CD4-positive, CD25-positive, alpha-beta regulatory T cell (primary cell): Measurements from ENCODE around the gene STARD13. TPM values are rescaled to one million over a fixed set of nuclear protein-coding genes. Genes with fewer than 3 reads are reported as not detected.
"Not testable (repeated sequence)": the region's sequence is repeated elsewhere in the genome, so short reads cannot be mapped to it uniquely, and the experiment has no call there.

Experiments used
- ATAC-seq, 2 donors: fragments of 150-1000 bp; cut with Tn5 transposase; one replicate each; pipeline ENCODE4 v1.10.0; 2021; ENCODE audit warnings: low read depth in 2 of 2, moderate number of reproducible peaks in 2 of 2, moderate library complexity in 1 of 2
- DNase-seq, 3 donors: peaks; one replicate each; pipeline versions ENCODE4 v3.0.0 to v3.0.0-alpha.2; 2012 to 2022; ENCODE audit warnings: mixed read lengths in 1 of 3
- H3K27ac ChIP-seq: one replicate; pipeline ENCODE4 v1.7.0; 2013; ENCODE audit warnings: mild to moderate bottlenecking, low read length; ENCODE audit not compliant: insufficient read depth, poor library complexity, severe bottlenecking
- H3K27me3 ChIP-seq: one replicate; pipeline ENCODE4 v1.7.0; 2013; ENCODE audit warnings: low read length; ENCODE audit not compliant: control insufficient read depth, insufficient read depth
- H3K36me3 ChIP-seq: one replicate; pipeline ENCODE4 v1.7.0; 2013; ENCODE audit warnings: mild to moderate bottlenecking, low read length, moderate library complexity; ENCODE audit not compliant: control insufficient read depth, insufficient read depth
- H3K4me1 ChIP-seq: 2 replicates; pipeline ENCODE4 v1.7.0; 2013; ENCODE audit warnings: mild to moderate bottlenecking, low read length; ENCODE audit not compliant: insufficient read depth, control insufficient read depth, poor library complexity, severe bottlenecking
- H3K4me3 ChIP-seq: one replicate; pipeline ENCODE4 v1.7.0; 2013; ENCODE audit warnings: low read depth, mild to moderate bottlenecking, low read length, moderate library complexity
- H3K9me3 ChIP-seq, 2 experiments: 1 replicate in 1 of 2; 2 replicates in 1 of 2; pipeline ENCODE4 v1.7.0; 2013; ENCODE audit warnings: low read length in 2 of 2, mild to moderate bottlenecking in 1 of 2, moderate library complexity in 1 of 2; ENCODE audit not compliant: control insufficient read depth in 2 of 2
- H3K27ac Mint-ChIP-seq, 3 donors: one replicate each; pipeline ENCODE4 v1.8.0; 2020 to 2022; ENCODE audit warnings: mild to moderate bottlenecking in 3 of 3, mixed read lengths in 3 of 3, moderate library complexity in 2 of 3
- H3K27me3 Mint-ChIP-seq: one replicate; pipeline ENCODE4 v1.8.0; 2022; ENCODE audit warnings: mild to moderate bottlenecking, mixed read lengths
- H3K36me3 Mint-ChIP-seq: one replicate; pipeline ENCODE4 v1.8.0; 2020; ENCODE audit warnings: mixed read lengths
- H3K4me1 Mint-ChIP-seq, 4 donors: one replicate each; pipeline ENCODE4 v1.8.0; 2020 to 2022; ENCODE audit warnings: mixed read lengths in 4 of 4, mild to moderate bottlenecking in 1 of 4
- H3K4me3 Mint-ChIP-seq, 4 donors: one replicate each; pipeline ENCODE4 v1.8.0; 2020 to 2022; ENCODE audit warnings: mild to moderate bottlenecking in 4 of 4, mixed read lengths in 4 of 4, moderate library complexity in 3 of 4
- H3K9me3 Mint-ChIP-seq, 7 donors: one replicate each; pipeline ENCODE4 v1.8.0; 2020 to 2022; ENCODE audit warnings: mixed read lengths in 7 of 7, mild to moderate bottlenecking in 3 of 7, moderate library complexity in 2 of 7
- polyA plus RNA-seq, 4 donors: library from polyadenylated mRNA; unstranded; fragments of 300-500 nt; fragmentation: Illumina TruSeq; gene quantifications; one replicate each; pipeline ENCODE4 v1.2.3, GENCODE V29; 2021
- total RNA-seq: library from RNA; stranded (reverse); gene quantifications from one replicate; pipeline ENCODE4 v1.2.3, GENCODE V29; 2022

Gene STARD13
- total and polyA plus RNA-seq, 5 donors from 2014 or later = not detected

DNA sequence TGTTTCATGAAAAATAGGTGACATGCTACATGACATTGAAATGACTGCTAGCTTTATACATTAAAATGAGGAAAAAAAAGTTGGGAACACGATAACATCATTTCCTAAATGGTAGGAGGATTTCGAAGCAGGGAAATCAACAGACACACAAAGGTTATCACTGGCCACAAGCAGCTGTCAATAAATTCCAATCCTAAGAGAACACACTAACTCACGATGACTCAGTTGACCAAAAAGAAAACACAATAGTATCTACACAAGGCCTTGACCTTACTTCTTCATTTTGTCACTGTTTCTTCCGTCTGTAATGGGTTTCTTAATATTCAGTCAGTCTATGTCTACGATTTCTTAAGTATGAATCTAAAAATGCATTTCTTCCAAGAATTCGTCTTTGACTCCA lies 36.5 kb downstream of the STARD13 start:
- no peak for DNase-seq
- no peaks in the 10 kb centered on the region for H3K4me1 Mint-ChIP-seq
- Histone ChIP-seq H3K36me3 (no peaks in the 10 kb centered on the region), H3K27ac (no peak overlapping the region), H3K9me3 (no peaks in the 10 kb centered on the region), H3K27me3 (no peaks in the 10 kb centered on the region), H3K4me3 (no peak overlapping the region), H3K4me1 (no peaks in the 10 kb centered on the region)
- no peak overlapping the region for H3K4me3 Mint-ChIP-seq
- H3K9me3 Mint-ChIP-seq = no peaks in the 10 kb centered on the region
- no peaks in the 10 kb centered on the region for H3K36me3 Mint-ChIP-seq
- no peak overlapping the region for H3K27ac Mint-ChIP-seq
- H3K27me3 Mint-ChIP-seq = no peaks in the 10 kb centered on the region
- ATAC-seq = no peak

DNA sequence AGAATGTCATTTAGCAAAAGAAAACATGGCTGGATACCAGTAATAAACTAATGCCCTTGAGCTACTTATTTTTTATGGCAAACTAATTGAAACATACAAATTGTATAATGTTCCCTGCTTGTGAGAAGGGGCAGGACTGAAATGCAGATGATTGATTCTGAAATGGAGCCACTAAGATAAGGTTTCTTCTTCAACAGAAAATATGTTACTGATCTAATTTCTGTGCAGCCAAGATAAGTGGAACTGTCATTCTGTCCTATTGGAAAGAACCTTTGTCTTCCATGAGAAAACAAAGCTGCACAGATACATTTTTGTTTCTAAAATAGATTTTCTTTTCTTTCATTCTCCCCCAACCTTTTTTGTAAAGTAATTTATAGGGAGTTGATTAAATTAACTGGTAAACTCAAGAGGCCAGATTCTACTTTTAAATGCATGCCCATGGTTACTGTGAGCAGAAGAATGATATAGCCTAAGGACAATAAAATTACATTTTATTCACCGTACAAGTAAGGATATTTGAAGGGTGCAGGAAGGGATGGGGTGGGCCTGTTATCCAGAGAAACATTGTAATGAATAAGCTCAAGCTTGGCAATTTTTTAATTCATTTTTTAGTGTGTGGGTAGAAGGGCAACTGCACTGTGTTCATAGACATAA lies 39.9 kb downstream of the STARD13 start:
- no peaks in the 10 kb centered on the region for H3K36me3 Mint-ChIP-seq
- no peaks in the 10 kb centered on the region for H3K27me3 Mint-ChIP-seq
- Histone ChIP-seq H3K4me1 (no peaks in the 10 kb centered on the region), H3K9me3 (no peaks in the 10 kb centered on the region), H3K27ac (no peak overlapping the region), H3K27me3 (no peaks in the 10 kb centered on the region), H3K4me3 (no peak overlapping the region), H3K36me3 (no peaks in the 10 kb centered on the region)
- H3K4me1 Mint-ChIP-seq = no peaks in the 10 kb centered on the region
- DNase-seq (no peak), ATAC-seq (no peak)
- H3K27ac Mint-ChIP-seq = no peak overlapping the region
- H3K9me3 Mint-ChIP-seq = peaks cover 0 to 2% (median 0%) of the 10 kb centered on the region in 7 donors
- H3K4me3 Mint-ChIP-seq = no peak overlapping the region

DNA sequence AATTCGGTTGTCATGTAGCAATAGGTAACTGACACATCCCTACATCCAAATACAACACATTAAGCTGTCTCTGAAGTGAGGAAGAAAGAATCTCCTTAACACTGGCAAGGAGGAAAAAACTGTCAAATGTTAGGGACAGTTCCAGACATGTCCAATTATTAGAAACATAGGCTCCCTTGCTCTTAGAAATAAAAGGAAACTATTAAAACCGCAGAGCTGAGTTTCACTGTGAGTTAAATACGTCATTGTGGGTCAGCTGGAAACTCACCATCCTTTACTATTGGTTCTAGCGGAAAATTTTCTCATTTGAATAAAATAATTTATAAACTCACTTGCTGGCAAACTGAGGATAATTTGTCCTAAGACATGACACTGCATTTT lies 40.7 kb downstream of the STARD13 start:
- H3K27ac Mint-ChIP-seq = no peak overlapping the region
- Histone ChIP-seq H3K27ac (no peak overlapping the region), H3K9me3 (no peaks in the 10 kb centered on the region), H3K4me3 (no peak overlapping the region), H3K27me3 (no peaks in the 10 kb centered on the region), H3K36me3 (no peaks in the 10 kb centered on the region), H3K4me1 (no peaks in the 10 kb centered on the region)
- no peaks in the 10 kb centered on the region for H3K4me1 Mint-ChIP-seq
- ATAC-seq (no peak), DNase-seq (no peak)
- H3K27me3 Mint-ChIP-seq = no peaks in the 10 kb centered on the region
- H3K9me3 Mint-ChIP-seq = peaks cover 0 to 2% (median 0%) of the 10 kb centered on the region in 7 donors
- H3K4me3 Mint-ChIP-seq = no peak overlapping the region
- no peaks in the 10 kb centered on the region for H3K36me3 Mint-ChIP-seq

DNA sequence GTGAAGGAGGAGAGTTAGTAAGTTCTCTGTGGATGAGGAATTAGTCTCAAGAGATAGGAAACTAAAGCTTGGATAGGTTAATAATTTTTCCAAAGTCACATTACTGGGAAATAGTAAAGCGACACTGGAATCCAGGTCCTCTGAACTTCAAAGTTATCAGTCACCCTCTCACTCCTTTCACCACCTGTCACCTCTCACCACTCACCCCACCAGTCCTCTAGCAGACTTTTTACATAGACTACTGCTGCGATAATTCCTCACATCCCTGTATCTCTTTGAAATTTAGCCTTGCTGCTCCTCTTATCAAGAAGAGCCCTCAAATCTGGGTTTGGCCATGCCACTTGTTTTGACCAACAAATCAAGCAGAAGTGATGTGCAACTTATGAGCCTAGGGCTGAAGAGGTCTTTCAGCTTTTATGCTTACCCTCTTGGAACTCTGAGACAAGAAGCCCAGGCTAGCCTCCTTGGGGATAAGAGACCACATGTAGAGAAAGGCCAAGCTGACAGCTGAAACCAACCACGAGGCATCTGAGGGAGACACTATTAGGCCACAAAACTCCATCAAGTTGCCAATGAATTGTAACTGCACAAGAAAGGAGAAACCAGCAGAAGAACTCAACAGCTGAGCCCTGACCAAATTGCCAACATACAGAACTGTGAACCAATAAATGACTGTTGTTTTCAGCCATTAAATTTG lies 41.2 kb downstream of the STARD13 start:
- Mint-ChIP-seq H3K4me3 (no peak overlapping the region), H3K9me3 (peaks cover 0 to 2% (median 0%) of the 10 kb centered on the region in 7 donors), H3K27ac (no peak overlapping the region), H3K4me1 (no peaks in the 10 kb centered on the region), H3K27me3 (peaks cover under 1% of the 10 kb centered on the region), H3K36me3 (no peaks in the 10 kb centered on the region)
- Histone ChIP-seq H3K9me3 (no peaks in the 10 kb centered on the region), H3K27ac (no peak overlapping the region), H3K4me3 (no peak overlapping the region), H3K4me1 (no peaks in the 10 kb centered on the region), H3K27me3 (no peaks in the 10 kb centered on the region), H3K36me3 (no peaks in the 10 kb centered on the region)
- DNase-seq (no peak), ATAC-seq (no peak)

DNA sequence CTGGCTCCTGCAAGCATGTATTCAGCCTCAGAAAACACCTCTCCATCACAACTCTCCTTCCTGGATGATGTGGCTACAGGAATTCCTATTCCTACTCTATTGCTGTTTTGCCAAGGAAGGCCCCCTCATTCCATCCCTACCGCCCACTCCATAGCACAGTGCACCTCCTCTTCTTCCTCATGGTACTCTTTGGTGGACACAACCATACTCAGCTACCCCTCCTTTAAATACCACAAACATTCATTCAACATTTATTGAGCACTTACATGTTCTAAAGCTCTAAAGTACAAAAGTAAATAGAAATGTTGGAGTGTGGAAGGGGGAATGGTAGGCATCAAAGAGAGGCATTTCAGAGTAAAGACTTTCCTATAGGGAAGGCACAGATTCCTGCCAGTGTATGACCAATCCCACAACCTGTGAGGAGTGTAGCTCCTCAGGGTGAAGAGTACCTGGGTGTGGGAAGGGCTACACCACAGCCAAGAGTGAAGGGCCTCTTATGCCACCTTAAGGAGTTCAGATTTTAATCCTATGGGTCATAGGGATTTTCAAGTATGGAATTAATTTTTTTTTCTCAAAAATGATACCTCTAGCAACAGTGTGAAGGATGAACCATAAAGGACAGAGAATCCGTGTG lies 42.5 kb downstream of the STARD13 start:
- no peaks in the 10 kb centered on the region for H3K27me3 ChIP-seq
- H3K36me3 ChIP-seq = no peaks in the 10 kb centered on the region
- peaks cover 0 to 2% (median 0%) of the 10 kb centered on the region in 7 donors for H3K9me3 Mint-ChIP-seq
- no peak overlapping the region for H3K27ac ChIP-seq
- no peaks in the 10 kb centered on the region for H3K9me3 ChIP-seq
- H3K4me3 Mint-ChIP-seq = no peak overlapping the region
- no peak overlapping the region for H3K4me3 ChIP-seq
- no peaks in the 10 kb centered on the region for H3K4me1 ChIP-seq
- no peak overlapping the region for H3K27ac Mint-ChIP-seq
- H3K36me3 Mint-ChIP-seq = no peaks in the 10 kb centered on the region
- peaks cover 11% of the 10 kb centered on the region for H3K27me3 Mint-ChIP-seq
- no peaks in the 10 kb centered on the region for H3K4me1 Mint-ChIP-seq
- DNase-seq (no peak), ATAC-seq (no peak)

DNA sequence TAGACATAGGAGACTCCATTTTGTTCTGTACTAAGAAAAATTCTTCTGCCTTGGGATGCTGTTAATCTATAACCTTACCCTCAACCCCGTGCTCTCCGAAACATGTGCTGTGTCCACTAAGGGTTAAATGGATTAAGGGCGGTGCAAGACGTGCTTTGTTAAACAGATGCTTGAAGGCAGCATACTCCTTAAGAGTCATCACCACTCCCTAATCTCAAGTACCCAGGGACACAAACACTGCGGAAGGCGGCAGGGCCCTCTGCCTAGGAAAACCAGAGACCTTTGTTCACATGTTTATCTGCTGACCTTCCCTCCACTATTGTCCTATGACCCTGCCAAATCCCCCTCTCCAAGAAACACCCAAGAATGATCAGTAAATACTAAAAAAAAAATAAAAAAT lies 43.2 kb downstream of the STARD13 start:
- H3K27ac ChIP-seq, H3K9me3 Mint-ChIP-seq, H3K27ac Mint-ChIP-seq, H3K4me3 Mint-ChIP-seq, ATAC-seq, DNase-seq, H3K4me1 ChIP-seq, H3K4me1 Mint-ChIP-seq, H3K9me3 ChIP-seq, H3K36me3 ChIP-seq, H3K4me3 ChIP-seq, H3K27me3 ChIP-seq, H3K36me3 Mint-ChIP-seq: not testable (repeated sequence)
- H3K27me3 Mint-ChIP-seq = peaks cover 11% of the 10 kb centered on the region

DNA sequence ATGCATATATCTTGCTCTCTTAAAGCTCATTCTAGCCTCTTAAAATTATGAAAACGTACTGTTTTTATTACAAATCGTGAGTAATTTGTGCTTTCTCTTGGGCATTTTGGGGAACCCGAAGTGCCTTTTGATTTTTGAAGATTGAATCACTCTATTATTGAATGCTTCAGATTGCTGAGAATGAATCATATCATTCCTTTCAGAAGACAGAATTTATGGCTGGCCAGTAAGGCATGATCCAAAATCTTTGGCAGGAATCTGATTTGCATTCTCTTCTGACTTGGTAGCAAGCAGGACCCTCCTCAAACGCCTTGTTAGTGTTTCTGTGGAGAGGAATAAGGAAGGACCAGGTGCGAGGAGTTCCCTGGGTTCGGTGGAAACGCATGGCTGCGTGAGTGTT lies 49.5 kb downstream of the STARD13 start:
- no peak for ATAC-seq
- no peaks in the 10 kb centered on the region for H3K9me3 ChIP-seq

More for the DNA sequence above, 49.5 kb downstream of the STARD13 start:
- Histone ChIP-seq H3K4me1 (no peaks in the 10 kb centered on the region), H3K27ac (no peak overlapping the region), H3K36me3 (no peaks in the 10 kb centered on the region), H3K4me3 (no peak overlapping the region), H3K27me3 (peaks cover 2% of the 10 kb centered on the region)
- Mint-ChIP-seq H3K36me3 (no peaks in the 10 kb centered on the region), H3K9me3 (peaks cover 0 to 12% (median 3%) of the 10 kb centered on the region in 7 donors), H3K4me1 (no peaks in the 10 kb centered on the region), H3K27ac (no peak overlapping the region), H3K4me3 (no peak overlapping the region), H3K27me3 (peaks cover 11% of the 10 kb centered on the region)
- no peak for DNase-seq
